ENCODE data around the gene ZFYVE28.

The ZFYVE28 gene

GRCh38 chr4:2395584-2395983 lies 22.9 kb downstream of the ZFYVE28 start:
- DNase-seq (ENCODE audit: low read depth in 1 of 2, low spot score in 1 of 2): no peak
- in situ Hi-C loops (cut with HindIII; ENCODE audit: low pct_unique_long_range_greater_than_20kb, low sequenced_read_pairs): no loop called here
- no peak for TF ChIP-seq JUND (IDR thresholded peaks at IDR 0.05; ENCODE audit: low read depth)

GRCh38 chr4:2395038-2395437 lies 23.4 kb downstream of the ZFYVE28 start:
- DNase-seq (ENCODE audit: low read depth in 1 of 2, low spot score in 1 of 2): no peak
- no peak for TF ChIP-seq JUND (IDR thresholded peaks at IDR 0.05; ENCODE audit: low read depth)
- in situ Hi-C loops (cut with HindIII; ENCODE audit: low pct_unique_long_range_greater_than_20kb, low sequenced_read_pairs): no loop called here

- TF ChIP-seq JUND (IDR thresholded peaks at IDR 0.05; ENCODE audit: low read depth): no peak
- no peak for DNase-seq (ENCODE audit: low read depth in 1 of 2, low spot score in 1 of 2)
- in situ Hi-C loops (cut with HindIII; ENCODE audit: low pct_unique_long_range_greater_than_20kb, low sequenced_read_pairs): no loop called here
Observed at GRCh38 chr4:2394528-2394927, 23.9 kb downstream of the ZFYVE28 start.

- in situ Hi-C loops (cut with HindIII; ENCODE audit: low pct_unique_long_range_greater_than_20kb, low sequenced_read_pairs): no loop called here
- TF ChIP-seq JUND (IDR thresholded peaks at IDR 0.05; ENCODE audit: low read depth): no peak
- peak in 1 of 2 experiments; percentile 15 for DNase-seq (ENCODE audit: low read depth in 1 of 2, low spot score in 1 of 2)
Observed at GRCh38 chr4:2393353-2394270, 24.8 kb downstream of the ZFYVE28 start.

GRCh38 chr4:2390784-2391421 lies 27.5 kb downstream of the ZFYVE28 start:
- no peak for TF ChIP-seq JUND (IDR thresholded peaks at IDR 0.05; ENCODE audit: low read depth)
- DNase-seq (ENCODE audit: low read depth in 1 of 2, low spot score in 1 of 2): no peak
- in situ Hi-C loops (cut with HindIII; ENCODE audit: low pct_unique_long_range_greater_than_20kb, low sequenced_read_pairs): no loop called here

GRCh38 chr4:2390146-2390545 lies 28.3 kb downstream of the ZFYVE28 start:
- in situ Hi-C loops (cut with HindIII; ENCODE audit: low pct_unique_long_range_greater_than_20kb, low sequenced_read_pairs): no loop called here
- TF ChIP-seq JUND (IDR thresholded peaks at IDR 0.05; ENCODE audit: low read depth): no peak

GRCh38 chr4:2389691-2390090 lies 28.8 kb downstream of the ZFYVE28 start:
- in situ Hi-C loops (cut with HindIII; ENCODE audit: low pct_unique_long_range_greater_than_20kb, low sequenced_read_pairs): no loop called here
- no peak for TF ChIP-seq JUND (IDR thresholded peaks at IDR 0.05; ENCODE audit: low read depth)
- no peak for DNase-seq (ENCODE audit: low read depth in 1 of 2, low spot score in 1 of 2)

More at GRCh38 chr4:2390146-2390545, 28.3 kb downstream of the ZFYVE28 start:
- no peak for DNase-seq (ENCODE audit: low read depth in 1 of 2, low spot score in 1 of 2)

- in situ Hi-C loops (cut with HindIII; ENCODE audit: low pct_unique_long_range_greater_than_20kb, low sequenced_read_pairs): no loop called here
- DNase-seq (ENCODE audit: low read depth in 1 of 2, low spot score in 1 of 2): peak in 1 of 2 experiments; percentile 12
- TF ChIP-seq JUND (IDR thresholded peaks at IDR 0.05; ENCODE audit: low read depth): no peak
Observed at GRCh38 chr4:2388429-2389182, 29.8 kb downstream of the ZFYVE28 start.

GRCh38 chr4:2387829-2388228 lies 30.6 kb downstream of the ZFYVE28 start:
- no peak for TF ChIP-seq JUND (IDR thresholded peaks at IDR 0.05; ENCODE audit: low read depth)
- in situ Hi-C loops (cut with HindIII; ENCODE audit: low pct_unique_long_range_greater_than_20kb, low sequenced_read_pairs): no loop called here
- DNase-seq (ENCODE audit: low read depth in 1 of 2, low spot score in 1 of 2): no peak

- no peak for DNase-seq (ENCODE audit: low read depth in 1 of 2, low spot score in 1 of 2)
- no peak for TF ChIP-seq JUND (IDR thresholded peaks at IDR 0.05; ENCODE audit: low read depth)
- in situ Hi-C loops (cut with HindIII; ENCODE audit: low pct_unique_long_range_greater_than_20kb, low sequenced_read_pairs): no loop called here
Observed at GRCh38 chr4:2387218-2387617, 31.2 kb downstream of the ZFYVE28 start.

- DNase-seq (ENCODE audit: low read depth in 1 of 2, low spot score in 1 of 2): no peak
- TF ChIP-seq JUND (IDR thresholded peaks at IDR 0.05; ENCODE audit: low read depth): no peak
- in situ Hi-C loops (cut with HindIII; ENCODE audit: low pct_unique_long_range_greater_than_20kb, low sequenced_read_pairs): no loop called here
Observed at GRCh38 chr4:2386717-2387116, 31.7 kb downstream of the ZFYVE28 start.

- in situ Hi-C loops (cut with HindIII; ENCODE audit: low pct_unique_long_range_greater_than_20kb, low sequenced_read_pairs): no loop called here
- DNase-seq (ENCODE audit: low read depth in 1 of 2, low spot score in 1 of 2): no peak
- no peak for TF ChIP-seq JUND (IDR thresholded peaks at IDR 0.05; ENCODE audit: low read depth)
Observed at GRCh38 chr4:2385516-2385915, 32.9 kb downstream of the ZFYVE28 start.

Measured in T47D (cell line).